ENCODE measurements around the gene GRID1.
"Not testable (repeated sequence)": the region's sequence is repeated elsewhere in the genome, so short reads cannot be mapped to it uniquely, and the experiment has no call there.

Gene GRID1

DNA sequence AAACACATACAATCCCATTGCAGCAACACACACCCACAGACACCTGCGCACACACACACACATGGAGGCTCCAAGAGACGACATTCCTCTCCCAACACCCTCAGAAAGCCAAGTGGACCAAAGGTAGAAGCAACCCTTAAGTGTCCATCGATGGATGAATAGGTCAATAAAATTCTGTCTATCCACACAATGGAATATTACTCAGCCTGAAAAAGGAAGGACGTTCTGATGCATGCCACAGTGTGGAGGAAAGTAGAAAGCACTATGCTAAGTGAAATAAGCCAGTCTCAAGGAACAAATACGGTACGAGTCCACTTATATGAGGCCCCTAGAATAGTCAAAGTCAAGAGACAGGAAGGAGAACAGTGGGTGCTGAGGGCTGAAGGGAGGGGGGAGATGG, 174.4 kb downstream of the GRID1 start:
- no peak for DNase-seq (ENCODE audit: low read depth, low spot score)

- no peak for DNase-seq (ENCODE audit: low read depth, low spot score)
These were observed 174.9 kb downstream of the GRID1 start for GRCh38 chr10:86191686-86192085.

- DNase-seq (ENCODE audit: low read depth, low spot score) = no peak
These were observed 175.4 kb downstream of the GRID1 start for GRCh38 chr10:86191166-86191565.

- no peak for DNase-seq (ENCODE audit: low read depth, low spot score)
These were observed 176.3 kb downstream of the GRID1 start for GRCh38 chr10:86190291-86190690.

DNA sequence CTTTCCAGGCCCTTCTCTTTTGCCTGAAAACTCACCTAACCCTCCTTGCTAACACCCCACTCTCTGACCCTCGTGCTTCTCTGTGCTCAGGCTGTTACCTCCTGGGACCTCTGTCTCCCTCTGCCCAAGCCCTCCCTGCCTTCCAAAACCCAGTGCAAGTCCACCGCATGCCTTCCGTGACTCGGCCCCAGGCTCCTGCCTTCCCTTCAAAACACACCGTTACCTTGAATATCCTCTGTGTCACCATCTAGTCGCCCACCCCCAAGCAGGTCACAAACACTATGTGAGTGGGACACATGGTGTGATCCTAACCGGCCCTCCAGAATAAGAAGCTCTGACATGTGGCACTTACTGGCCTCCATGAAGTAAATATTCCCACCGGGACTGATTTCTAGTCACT, 176.7 kb downstream of the GRID1 start:
- no peak for DNase-seq (ENCODE audit: low read depth, low spot score)

- DNase-seq (ENCODE audit: low read depth, low spot score) = no peak
These were observed 177.6 kb downstream of the GRID1 start for GRCh38 chr10:86188796-86189558.

GRCh38 chr10:86188326-86188725, 178.3 kb downstream of the GRID1 start:
- no peak for DNase-seq (ENCODE audit: low read depth, low spot score)

DNA sequence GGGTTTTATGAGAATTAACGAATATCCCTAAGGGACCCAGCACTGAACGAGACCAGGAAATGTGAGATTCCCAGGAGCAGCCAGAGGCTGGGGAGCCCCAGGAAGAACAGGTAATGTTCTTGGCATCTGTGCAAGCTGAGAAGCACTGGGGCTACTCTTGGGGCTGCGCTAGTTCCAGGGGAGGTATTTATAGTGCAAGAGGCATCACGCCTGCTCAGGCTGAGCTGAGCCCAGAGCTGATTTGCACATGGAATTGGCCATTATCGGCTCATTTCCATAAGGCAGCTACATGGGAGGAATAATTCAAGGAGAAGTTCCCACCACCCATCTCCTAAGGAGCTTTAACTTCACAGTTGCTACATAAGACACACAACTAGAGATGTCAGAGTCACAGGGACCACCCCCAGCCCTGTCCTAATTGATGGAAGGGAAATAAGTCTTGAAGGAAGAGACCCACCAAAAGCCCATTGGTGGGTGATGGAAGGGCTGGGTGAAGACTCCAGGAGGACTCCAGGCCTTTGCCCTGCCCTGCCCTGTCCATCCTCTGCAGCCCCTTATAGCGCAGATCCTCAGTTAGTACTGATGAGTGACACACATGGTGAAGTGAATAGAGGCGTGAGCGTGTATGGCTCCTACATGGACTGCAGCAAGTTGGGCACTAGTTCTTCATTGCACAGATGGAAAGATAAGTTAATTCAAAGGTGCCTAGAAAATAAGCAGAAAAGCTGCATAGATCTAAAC, 178.9 kb downstream of the GRID1 start:
- no peak for DNase-seq (ENCODE audit: low read depth, low spot score)

DNA sequence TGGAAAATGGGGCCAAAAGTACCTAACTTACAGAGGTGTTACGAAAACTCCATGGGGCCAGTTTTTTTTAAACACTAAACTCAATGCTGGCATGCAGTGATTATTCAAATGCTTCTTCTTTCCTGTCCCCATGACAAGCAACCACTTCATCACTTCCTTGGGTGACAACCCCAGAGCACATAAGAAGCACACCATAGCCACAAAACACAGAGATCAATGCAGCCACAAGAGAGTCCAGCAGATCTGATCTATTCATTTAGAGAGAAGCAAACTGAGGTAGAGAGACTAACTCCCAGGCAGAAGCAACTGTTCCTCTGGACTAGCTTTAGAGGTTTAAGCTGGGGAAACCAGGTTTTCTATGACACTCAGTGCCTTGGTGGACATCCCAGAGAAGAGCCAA, 180.0 kb downstream of the GRID1 start:
- DNase-seq (ENCODE audit: low read depth, low spot score) = no peak

GRCh38 chr10:86182595-86182994, 184.0 kb downstream of the GRID1 start:
- no peak for DNase-seq (ENCODE audit: low read depth, low spot score)

DNA sequence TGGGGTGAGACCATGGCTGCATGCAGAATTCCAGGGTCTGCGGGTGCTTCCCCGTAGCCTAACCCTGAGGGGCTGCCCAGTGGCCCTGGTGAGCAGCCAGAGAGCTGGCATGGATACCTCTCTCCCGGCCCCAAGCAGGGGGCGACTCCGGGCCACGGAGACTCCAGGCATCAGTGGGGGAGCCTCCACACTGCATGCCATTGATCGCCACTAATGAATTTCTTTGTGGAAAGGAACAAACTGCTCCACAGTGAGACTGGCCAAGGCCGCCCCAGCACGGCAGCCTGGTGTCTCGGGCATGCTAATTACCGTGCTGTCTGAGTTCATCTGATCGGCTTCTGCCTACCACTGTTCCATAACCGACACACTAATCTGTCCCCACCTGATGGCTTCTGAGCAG, 184.4 kb downstream of the GRID1 start:
- DNase-seq (ENCODE audit: low read depth, low spot score) = no peak

DNA sequence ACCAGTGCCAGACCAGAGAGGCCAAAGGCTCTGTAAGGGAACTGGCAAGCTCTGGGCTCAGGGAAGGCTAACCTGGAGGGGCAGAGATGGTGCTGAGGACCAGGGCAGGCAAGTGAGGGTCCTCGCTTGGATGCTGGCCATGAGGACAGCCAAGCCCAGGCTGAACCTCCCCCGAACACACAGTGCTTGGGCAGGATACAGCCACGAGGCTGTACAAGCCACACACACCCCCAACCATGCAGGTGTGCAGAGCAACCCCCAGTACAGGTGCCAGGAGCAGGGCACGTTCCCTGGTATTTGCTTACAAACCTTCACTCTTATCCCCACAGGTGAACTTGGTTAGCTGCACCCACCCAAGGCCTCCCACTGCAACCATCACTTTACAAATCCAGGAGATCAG, 185.7 kb downstream of the GRID1 start:
- no peak for DNase-seq (ENCODE audit: low read depth, low spot score)

- no peak for DNase-seq (ENCODE audit: low read depth, low spot score)
These were observed 186.6 kb downstream of the GRID1 start for GRCh38 chr10:86179961-86180360.

- DNase-seq (ENCODE audit: low read depth, low spot score) = no peak
These were observed 187.5 kb downstream of the GRID1 start for GRCh38 chr10:86179153-86179524.

GRCh38 chr10:86178401-86179152, 188.0 kb downstream of the GRID1 start:
- DNase-seq (ENCODE audit: low read depth, low spot score) = no peak

- DNase-seq (ENCODE audit: low read depth, low spot score) = no peak
These were observed 188.9 kb downstream of the GRID1 start for GRCh38 chr10:86177537-86178155.

DNA sequence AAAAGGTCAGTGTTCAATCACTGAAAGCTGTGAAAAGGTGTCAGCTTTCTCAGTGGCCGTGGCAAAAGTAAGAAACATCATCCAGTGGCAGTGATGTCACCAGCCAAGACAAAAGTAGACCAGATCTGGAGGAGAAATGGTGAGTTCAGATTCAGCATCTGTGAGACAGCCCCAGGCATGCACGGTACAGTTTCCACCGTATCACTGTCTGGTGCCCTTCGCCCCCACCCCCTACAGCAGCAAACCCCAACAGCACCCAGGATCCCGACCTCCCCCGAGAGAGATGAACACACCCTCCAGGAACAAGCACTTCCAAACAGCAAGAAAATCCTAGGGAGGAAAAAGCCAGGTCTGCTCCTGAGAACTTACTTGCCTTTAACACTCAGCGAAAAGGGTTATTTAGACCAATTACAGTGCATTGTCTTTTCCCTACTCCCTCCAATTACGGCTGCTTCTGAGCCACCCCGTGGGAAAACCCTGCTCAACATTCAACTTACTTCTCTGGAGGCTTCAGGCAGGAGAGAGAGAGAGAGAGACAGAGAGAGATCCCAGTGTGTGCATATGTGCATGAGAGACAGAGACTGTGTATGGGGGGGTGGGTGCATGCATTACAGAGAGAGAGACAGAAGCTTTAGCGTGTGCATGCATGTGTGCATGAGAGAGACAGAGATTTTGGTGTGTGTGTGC, 189.6 kb downstream of the GRID1 start:
- DNase-seq (ENCODE audit: low read depth, low spot score) = no peak

GRCh38 chr10:86175476-86175875, 191.1 kb downstream of the GRID1 start:
- DNase-seq (ENCODE audit: low read depth, low spot score) = not testable (repeated sequence)

DNA sequence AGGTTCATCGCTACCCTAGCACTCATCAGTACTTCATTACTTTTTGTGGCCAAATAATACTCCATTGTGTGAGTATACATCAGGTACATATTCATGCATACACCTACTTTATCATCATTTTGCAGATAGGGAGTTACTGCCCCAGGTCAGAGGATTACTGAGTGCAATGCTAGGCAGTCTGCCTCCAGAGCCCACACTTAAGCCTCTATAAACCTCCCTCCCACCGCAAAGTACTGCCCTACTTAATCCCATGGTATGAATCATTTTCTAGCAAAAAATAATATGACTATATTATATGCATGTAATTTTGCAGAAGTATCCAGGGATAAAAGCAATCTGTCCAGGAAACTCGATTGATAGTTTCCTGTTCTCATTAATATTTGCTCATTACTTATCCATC, 194.3 kb downstream of the GRID1 start:
- no peak for DNase-seq (ENCODE audit: low read depth, low spot score)

DNA sequence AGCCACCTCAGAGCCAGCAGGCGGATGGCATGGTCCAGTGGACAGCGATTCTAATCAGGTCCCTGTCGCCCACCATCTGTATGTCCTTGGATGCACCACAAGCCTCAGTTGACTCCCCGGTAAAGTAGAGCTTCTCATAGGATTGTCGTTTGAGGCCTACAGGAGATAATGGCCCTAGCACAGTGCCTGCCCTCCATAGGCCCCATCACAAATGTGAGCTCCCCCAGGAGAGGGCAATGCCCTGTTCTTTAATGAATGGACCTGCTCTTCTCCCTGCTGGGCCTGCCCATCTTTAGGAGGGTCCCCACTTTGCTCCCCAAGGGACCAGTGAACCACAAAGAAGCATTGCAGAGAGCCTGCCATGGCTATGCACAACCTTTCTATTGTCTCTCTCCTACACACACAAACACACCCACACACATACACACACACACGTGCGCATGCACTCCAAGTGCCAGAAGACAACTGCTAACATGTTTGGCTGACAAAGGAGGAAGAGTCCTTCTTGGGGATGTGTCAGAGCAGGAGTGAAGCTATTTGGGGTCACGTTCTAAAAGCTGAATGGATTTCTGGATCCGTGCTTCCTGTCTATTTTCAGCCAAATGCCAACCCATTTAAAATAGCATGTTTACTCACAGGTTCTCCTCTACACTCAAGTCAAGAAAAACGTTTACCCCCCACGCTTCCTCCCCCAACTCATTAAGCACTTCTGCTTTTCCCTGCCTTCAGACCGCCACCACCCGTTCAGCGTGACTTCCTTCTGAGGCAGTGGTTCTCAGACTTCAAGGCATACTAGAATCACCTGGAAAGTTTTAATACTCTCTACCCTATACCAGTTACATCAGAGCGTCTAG, 196.1 kb downstream of the GRID1 start:
- DNase-seq (ENCODE audit: low read depth, low spot score) = no peak

Measured in brain pericyte (primary cell).